Right lobe of liver (tissue), 4 donors: Measurements from ENCODE around the gene SLC25A5.

Experiments used
- CTCF ChIP-seq, 4 donors: fragments of 200-600 bp in 3 of 4; fragments of 450-650 bp in 1 of 4; IDR thresholded peaks; one replicate each; pipeline versions ENCODE4 v1.5.1 to v1.8.0; 2016 to 2022; ENCODE audit warnings: antibody characterized with exemption in 4 of 4, mild to moderate bottlenecking in 2 of 4
- POLR2A ChIP-seq: fragments of 450-650 bp; IDR thresholded peaks from one replicate; pipeline ENCODE4 v1.6.1; 2017; ENCODE audit warnings: antibody characterized with exemption, mild to moderate bottlenecking
- donor health status: DM: no; HTN: no; CAD: no.
- donor health status: DM: no; HTN: no; CAD: no.
- donor health status: DM: no; HTN: yes; CAD: no.

GRCh38 chrX:119501511-119502148, 33.4 kb downstream of the SLC25A5 start:
- TF ChIP-seq POLR2A (no peak), CTCF (IDR thresholded peaks at IDR 0.05) (no peak)
